ENCODE results near the gene TMEM200B. TPM values are rescaled to one million over a fixed set of nuclear protein-coding genes. Genes with fewer than 3 reads are reported as not detected.

TMEM200B gene
- polyA plus RNA-seq, 2 of the 4 experiments (the other 2 are of a cell fraction), result 0.08 to 0.37 TPM

DNA sequence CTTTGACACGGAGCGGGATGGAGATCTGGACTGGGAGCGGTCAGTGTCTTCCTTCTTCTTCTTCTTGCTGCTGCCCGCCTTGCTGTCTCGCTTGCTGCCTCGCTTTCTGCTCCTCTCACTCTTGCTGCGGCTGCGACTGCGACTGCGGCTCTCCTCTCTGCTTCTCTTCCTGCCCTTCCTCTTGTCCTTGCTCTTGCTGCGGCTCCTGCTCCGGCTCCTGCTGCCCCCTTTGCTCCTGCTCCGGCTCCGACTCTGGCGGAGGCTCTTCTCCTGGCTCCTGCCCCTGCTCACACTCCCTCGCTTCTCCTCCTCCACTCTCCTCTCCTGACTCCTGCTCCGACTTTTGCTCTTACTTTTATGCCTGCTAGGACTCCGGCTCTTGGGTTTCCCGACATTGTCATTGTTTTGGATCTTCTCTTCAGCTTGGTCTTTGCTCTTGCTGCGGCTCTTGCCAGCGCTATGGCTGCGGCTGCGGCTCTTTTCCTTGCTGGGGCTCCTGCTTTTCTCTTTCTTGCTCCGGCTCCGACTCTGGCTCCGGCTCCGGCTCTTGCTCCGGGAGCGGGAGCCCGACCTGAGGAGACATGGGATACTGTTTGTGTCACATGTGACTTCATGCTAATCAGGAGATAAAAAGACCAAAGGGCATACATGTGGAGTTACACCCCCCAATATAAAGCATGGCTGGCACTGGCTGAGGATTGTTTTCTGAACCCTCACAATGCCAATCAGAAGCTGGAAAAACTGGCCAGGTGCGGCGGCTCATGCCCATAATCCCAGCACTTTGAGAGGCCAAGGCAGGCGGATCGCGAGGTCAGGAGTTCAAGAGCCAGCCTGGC lies 25.2 kb upstream of the TMEM200B start:
- DNase-seq (ENCODE audit: low read depth in 1 of 2, low spot score in 1 of 2), result no peak
- ChIA-PET POLR2A (no interaction called here), CTCF (no interaction called here)
- TF ChIP-seq RAD21 (conservative IDR thresholded peaks at IDR 0.05 in 1 of 2, IDR thresholded peaks at IDR 0.05 in 1 of 2) (no peak), ZFP36 (IDR thresholded peaks at IDR 0.05; ENCODE audit: borderline replicate concordance, partially characterized antibody) (no peak), HOXB13 (CRISPR knock-in tag; IDR thresholded peaks at IDR 0.05; ENCODE audit: low read depth) (no peak), SREBF2 (IDR thresholded peaks at IDR 0.05) (no peak), NR3C1 (IDR thresholded peaks at IDR 0.05) (no peak), E2F6 (IDR thresholded peaks at IDR 0.05; ENCODE audit: borderline replicate concordance, low read depth) (no peak), KDM1A (IDR thresholded peaks at IDR 0.05; ENCODE audit: low read depth) (no peak), MAZ (IDR thresholded peaks at IDR 0.05; ENCODE audit: borderline replicate concordance, low read depth, low read length) (no peak), NFE2L2 (conservative IDR thresholded peaks at IDR 0.05; ENCODE audit: low read length) (no peak), POLR2AphosphoS2 (conservative IDR thresholded peaks at IDR 0.05; ENCODE audit: low read length) (no peak), ZNF302 (CRISPR knock-in tag; IDR thresholded peaks at IDR 0.05) (no peak), HMGXB4 (CRISPR knock-in tag; IDR thresholded peaks at IDR 0.05; ENCODE audit: borderline replicate concordance) (no peak), TFCP2L1 (CRISPR knock-in tag; IDR thresholded peaks at IDR 0.05) (no peak)
- TF ChIP-seq, protein P1, sequence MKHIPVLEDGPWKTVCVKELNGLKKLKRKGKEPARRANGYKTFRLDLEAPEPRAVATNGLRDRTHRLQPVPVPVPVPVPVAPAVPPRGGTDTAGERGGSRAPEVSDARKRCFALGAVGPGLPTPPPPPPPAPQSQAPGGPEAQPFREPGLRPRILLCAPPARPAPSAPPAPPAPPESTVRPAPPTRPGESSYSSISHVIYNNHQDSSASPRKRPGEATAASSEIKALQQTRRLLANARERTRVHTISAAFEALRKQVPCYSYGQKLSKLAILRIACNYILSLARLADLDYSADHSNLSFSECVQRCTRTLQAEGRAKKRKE (CRISPR knock-in tag; IDR thresholded peaks at IDR 0.05; ENCODE audit: low read depth), result no peak
- TF ChIP-seq, protein P2, sequence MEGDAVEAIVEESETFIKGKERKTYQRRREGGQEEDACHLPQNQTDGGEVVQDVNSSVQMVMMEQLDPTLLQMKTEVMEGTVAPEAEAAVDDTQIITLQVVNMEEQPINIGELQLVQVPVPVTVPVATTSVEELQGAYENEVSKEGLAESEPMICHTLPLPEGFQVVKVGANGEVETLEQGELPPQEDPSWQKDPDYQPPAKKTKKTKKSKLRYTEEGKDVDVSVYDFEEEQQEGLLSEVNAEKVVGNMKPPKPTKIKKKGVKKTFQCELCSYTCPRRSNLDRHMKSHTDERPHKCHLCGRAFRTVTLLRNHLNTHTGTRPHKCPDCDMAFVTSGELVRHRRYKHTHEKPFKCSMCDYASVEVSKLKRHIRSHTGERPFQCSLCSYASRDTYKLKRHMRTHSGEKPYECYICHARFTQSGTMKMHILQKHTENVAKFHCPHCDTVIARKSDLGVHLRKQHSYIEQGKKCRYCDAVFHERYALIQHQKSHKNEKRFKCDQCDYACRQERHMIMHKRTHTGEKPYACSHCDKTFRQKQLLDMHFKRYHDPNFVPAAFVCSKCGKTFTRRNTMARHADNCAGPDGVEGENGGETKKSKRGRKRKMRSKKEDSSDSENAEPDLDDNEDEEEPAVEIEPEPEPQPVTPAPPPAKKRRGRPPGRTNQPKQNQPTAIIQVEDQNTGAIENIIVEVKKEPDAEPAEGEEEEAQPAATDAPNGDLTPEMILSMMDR (IDR thresholded peaks at IDR 0.05), result no peak
- TF ChIP-seq, protein P3, sequence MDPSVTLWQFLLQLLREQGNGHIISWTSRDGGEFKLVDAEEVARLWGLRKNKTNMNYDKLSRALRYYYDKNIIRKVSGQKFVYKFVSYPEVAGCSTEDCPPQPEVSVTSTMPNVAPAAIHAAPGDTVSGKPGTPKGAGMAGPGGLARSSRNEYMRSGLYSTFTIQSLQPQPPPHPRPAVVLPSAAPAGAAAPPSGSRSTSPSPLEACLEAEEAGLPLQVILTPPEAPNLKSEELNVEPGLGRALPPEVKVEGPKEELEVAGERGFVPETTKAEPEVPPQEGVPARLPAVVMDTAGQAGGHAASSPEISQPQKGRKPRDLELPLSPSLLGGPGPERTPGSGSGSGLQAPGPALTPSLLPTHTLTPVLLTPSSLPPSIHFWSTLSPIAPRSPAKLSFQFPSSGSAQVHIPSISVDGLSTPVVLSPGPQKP (IDR thresholded peaks at IDR 0.05; ENCODE audit: low read depth, low read length), result no peak
- no peak for ATAC-seq
- no peak overlapping the region for H3K4me3 ChIP-seq
- WGBS (ENCODE audit: missing lambda C conversion rate), result 94% methylated on average over 32 of the region's 35 CpGs
- no peaks in the 10 kb centered on the region for H3K9me3 ChIP-seq
- H3K27ac ChIP-seq, result no peak overlapping the region
- FAIRE-seq, result no peak
- peaks cover 25% of the 10 kb centered on the region for H3K4me1 ChIP-seq
- H3K4me2 ChIP-seq, result no peak overlapping the region

DNA sequence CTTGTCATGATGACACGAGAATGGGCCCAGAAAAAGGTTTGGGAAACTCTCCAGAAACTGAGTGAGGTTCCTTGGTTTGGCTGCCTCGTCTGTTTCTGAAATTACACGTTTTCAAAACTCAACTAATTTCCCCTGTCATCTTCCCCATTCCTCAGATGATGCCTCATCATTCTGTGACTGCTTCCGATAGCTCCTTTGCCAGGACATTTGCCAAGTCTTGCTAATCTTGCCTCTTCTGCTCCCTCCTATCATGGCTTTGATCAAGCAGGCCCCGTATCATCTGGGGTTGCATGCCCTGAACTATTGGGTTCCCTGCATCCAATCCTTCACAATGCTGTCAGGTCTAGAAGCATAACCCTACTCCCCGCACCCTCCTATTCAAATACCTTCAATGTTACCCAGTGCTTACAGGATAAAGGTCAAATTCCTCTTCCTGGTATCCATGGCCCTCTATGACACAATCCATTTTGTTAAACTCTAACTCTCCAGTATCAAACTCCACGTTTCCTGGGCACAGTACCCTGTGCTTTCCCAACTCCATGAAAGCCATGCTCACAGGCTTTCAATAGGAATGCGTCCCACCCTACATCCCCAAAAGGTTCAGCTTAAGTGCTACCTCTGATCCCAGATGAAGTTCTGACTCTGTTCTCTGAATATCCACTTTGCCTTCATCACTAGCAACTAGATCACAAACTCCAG lies 22.2 kb upstream of the TMEM200B start:
- H3K4me1 ChIP-seq, result peaks cover 25% of the 10 kb centered on the region
- TF ChIP-seq HOXA7 (CRISPR knock-in tag; IDR thresholded peaks at IDR 0.05) (no peak), MAX (IDR thresholded peaks at IDR 0.05) (0 out of 2 replicates have a peak, but pooled peaks have one; percentile 19), CHD2 (IDR thresholded peaks at IDR 0.05; ENCODE audit: low read length, partially characterized antibody) (no peak), REST (IDR thresholded peaks at IDR 0.05) (no peak), E2F6 (IDR thresholded peaks at IDR 0.05; ENCODE audit: borderline replicate concordance, low read depth) (no peak), EHF (CRISPR knock-in tag; IDR thresholded peaks at IDR 0.05) (0 out of 2 replicates have a peak, but pooled peaks have one; percentile 52), ZNF302 (CRISPR knock-in tag; IDR thresholded peaks at IDR 0.05) (no peak), NPAS2 (CRISPR knock-in tag; IDR thresholded peaks at IDR 0.05; ENCODE audit: borderline replicate concordance) (no peak)

More for the DNA sequence above, 22.2 kb upstream of the TMEM200B start:
- WGBS (ENCODE audit: missing lambda C conversion rate), result 25% methylated on average over 8 of the region's 8 CpGs
- CTCF ChIA-PET, result interaction anchor here (1.3 to 2.9 kb wide), 2 partner anchors 24 to 114 kb away, joined by 3 to 9 read pairs; no protein-coding TSS in a partner anchor
- FAIRE-seq (no peak), DNase-seq (ENCODE audit: low read depth in 1 of 2, low spot score in 1 of 2) (peak; percentile 19 to 75), ATAC-seq (peak; percentile 88 to 91)
- POLR2A ChIA-PET, result no interaction called here
- Histone ChIP-seq H3K4me3 (no peak overlapping the region), H3K9me3 (no peaks in the 10 kb centered on the region), H3K27ac (peak overlapping the region; percentile 67 to 89), H3K4me2 (peak overlapping the region; percentile 46)

Data from A549 (cell line).